ENCODE results near the gene IQSEC3.
"Not testable (repeated sequence)": the region's sequence is repeated elsewhere in the genome, so short reads cannot be mapped to it uniquely, and the experiment has no call there.

The IQSEC3 gene

GRCh38 chr12:66782-67504 lies 376 bp downstream of the IQSEC3 start:
- not testable (repeated sequence) for H2BK15ac ChIP-seq (ENCODE audit: low read length); H4K8ac ChIP-seq (ENCODE audit: low read depth, low read length); H3K9ac ChIP-seq (ENCODE audit: low read depth, low read length, poor library complexity); H3K18ac ChIP-seq (ENCODE audit: low read length); H3K23ac ChIP-seq (ENCODE audit: low read depth, low read length, poor library complexity); H3K4ac ChIP-seq (ENCODE audit: low read length); H2BK120ac ChIP-seq (ENCODE audit: low read depth, low read length); H4K91ac ChIP-seq (ENCODE audit: low read depth, low read length, poor library complexity); H3K36me3 ChIP-seq (replicated peaks in 1 of 2; ENCODE audit: control insufficient read depth in 2 of 2, insufficient read depth in 2 of 2, low read length in 2 of 2); H3K4me1 ChIP-seq (ENCODE audit: control insufficient read depth in 2 of 2, insufficient read depth in 1 of 2, low read depth in 1 of 2, low read length in 2 of 2); H2AK5ac ChIP-seq (ENCODE audit: low read depth, low read length); H2BK12ac ChIP-seq (ENCODE audit: low read length); H3K9me3 ChIP-seq (replicated peaks in 1 of 2; ENCODE audit: control insufficient read depth in 2 of 2, insufficient read depth in 1 of 2, low read depth in 1 of 2, low read length in 2 of 2); H3K79me1 ChIP-seq (ENCODE audit: low read depth, low read length); H2BK5ac ChIP-seq (ENCODE audit: low read length); H3K14ac ChIP-seq (ENCODE audit: low read length); H3K27ac ChIP-seq (replicated peaks; ENCODE audit: low read length)
- Histone ChIP-seq H2AFZ (ENCODE audit: low read length) (peak overlapping the region; percentile 71), H3K4me3 (ENCODE audit: low read length in 2 of 2) (peak overlapping the region in 1 of 2 donors; percentile 74), H3K27me3 (ENCODE audit: control insufficient read depth in 3 of 3, insufficient read depth in 3 of 3, low read depth in 1 of 3, low read length in 3 of 3) (peaks cover 2 to 17% (median 6%) of the 10 kb centered on the region in 3 experiments), H3K4me2 (ENCODE audit: insufficient read depth, low read length, poor library complexity, severe bottlenecking) (peak overlapping the region; percentile 62)
- peak; percentile 73 for DNase-seq (ENCODE audit: low spot score)
- no CpG with 5 or more reads among the region's 66 CpGs for WGBS, 2 donors (ENCODE audit: extremely low coverage in 2 of 2, insufficient read length in 2 of 2, insufficient replicate concordance in 1 of 2)

- H2AFZ ChIP-seq (ENCODE audit: low read length); H3K4me2 ChIP-seq (ENCODE audit: insufficient read depth, low read length, poor library complexity, severe bottlenecking); H3K4me1 ChIP-seq (ENCODE audit: control insufficient read depth in 2 of 2, insufficient read depth in 1 of 2, low read depth in 1 of 2, low read length in 2 of 2); H2BK120ac ChIP-seq (ENCODE audit: low read depth, low read length); H3K27ac ChIP-seq (replicated peaks; ENCODE audit: low read length); H3K23ac ChIP-seq (ENCODE audit: low read depth, low read length, poor library complexity); H2BK5ac ChIP-seq (ENCODE audit: low read length); H3K14ac ChIP-seq (ENCODE audit: low read length); H3K36me3 ChIP-seq (replicated peaks in 1 of 2; ENCODE audit: control insufficient read depth in 2 of 2, insufficient read depth in 2 of 2, low read length in 2 of 2); H3K4ac ChIP-seq (ENCODE audit: low read length); H2AK5ac ChIP-seq (ENCODE audit: low read depth, low read length); H3K9me3 ChIP-seq (replicated peaks in 1 of 2; ENCODE audit: control insufficient read depth in 2 of 2, insufficient read depth in 1 of 2, low read depth in 1 of 2, low read length in 2 of 2); H3K4me3 ChIP-seq (ENCODE audit: low read length in 2 of 2); DNase-seq (ENCODE audit: low spot score); H4K8ac ChIP-seq (ENCODE audit: low read depth, low read length); H3K79me1 ChIP-seq (ENCODE audit: low read depth, low read length); H3K9ac ChIP-seq (ENCODE audit: low read depth, low read length, poor library complexity); H4K91ac ChIP-seq (ENCODE audit: low read depth, low read length, poor library complexity); H2BK12ac ChIP-seq (ENCODE audit: low read length); H3K18ac ChIP-seq (ENCODE audit: low read length); H2BK15ac ChIP-seq (ENCODE audit: low read length): not testable (repeated sequence)
- WGBS, 2 donors (ENCODE audit: extremely low coverage in 2 of 2, insufficient read length in 2 of 2, insufficient replicate concordance in 1 of 2): no CpG with 5 or more reads among the region's 6 CpGs
- peaks cover 2 to 21% (median 6%) of the 10 kb centered on the region in 3 experiments for H3K27me3 ChIP-seq (ENCODE audit: control insufficient read depth in 3 of 3, insufficient read depth in 3 of 3, low read depth in 1 of 3, low read length in 3 of 3)
Measured at GRCh38 chr12:69677-70076, 3.1 kb downstream of the IQSEC3 start.

GRCh38 chr12:70541-70940 lies 4.0 kb downstream of the IQSEC3 start:
- H2AK5ac ChIP-seq (ENCODE audit: low read depth, low read length); H4K8ac ChIP-seq (ENCODE audit: low read depth, low read length); H3K9me3 ChIP-seq (replicated peaks in 1 of 2; ENCODE audit: control insufficient read depth in 2 of 2, insufficient read depth in 1 of 2, low read depth in 1 of 2, low read length in 2 of 2); H2BK120ac ChIP-seq (ENCODE audit: low read depth, low read length); H2BK15ac ChIP-seq (ENCODE audit: low read length); DNase-seq (ENCODE audit: low spot score); H3K79me1 ChIP-seq (ENCODE audit: low read depth, low read length); H2BK5ac ChIP-seq (ENCODE audit: low read length); H3K4me1 ChIP-seq (ENCODE audit: control insufficient read depth in 2 of 2, insufficient read depth in 1 of 2, low read depth in 1 of 2, low read length in 2 of 2); H3K27ac ChIP-seq (replicated peaks; ENCODE audit: low read length); H3K14ac ChIP-seq (ENCODE audit: low read length); H3K4me3 ChIP-seq (ENCODE audit: low read length in 2 of 2); H3K36me3 ChIP-seq (replicated peaks in 1 of 2; ENCODE audit: control insufficient read depth in 2 of 2, insufficient read depth in 2 of 2, low read length in 2 of 2); H2BK12ac ChIP-seq (ENCODE audit: low read length); H2AFZ ChIP-seq (ENCODE audit: low read length); H3K4ac ChIP-seq (ENCODE audit: low read length); H3K4me2 ChIP-seq (ENCODE audit: insufficient read depth, low read length, poor library complexity, severe bottlenecking); H4K91ac ChIP-seq (ENCODE audit: low read depth, low read length, poor library complexity); H3K9ac ChIP-seq (ENCODE audit: low read depth, low read length, poor library complexity); H3K23ac ChIP-seq (ENCODE audit: low read depth, low read length, poor library complexity); H3K18ac ChIP-seq (ENCODE audit: low read length): not testable (repeated sequence)
- H3K27me3 ChIP-seq (ENCODE audit: control insufficient read depth in 3 of 3, insufficient read depth in 3 of 3, low read depth in 1 of 3, low read length in 3 of 3): peaks cover 2 to 23% (median 6%) of the 10 kb centered on the region in 3 experiments
- WGBS, 2 donors (ENCODE audit: extremely low coverage in 2 of 2, insufficient read length in 2 of 2, insufficient replicate concordance in 1 of 2): no CpG with 5 or more reads among the region's 2 CpGs

- no CpG with 5 or more reads among the region's 4 CpGs for WGBS, 2 donors (ENCODE audit: extremely low coverage in 2 of 2, insufficient read length in 2 of 2, insufficient replicate concordance in 1 of 2)
- H3K36me3 ChIP-seq (replicated peaks in 1 of 2; ENCODE audit: control insufficient read depth in 2 of 2, insufficient read depth in 2 of 2, low read length in 2 of 2); H2BK15ac ChIP-seq (ENCODE audit: low read length); H2AK5ac ChIP-seq (ENCODE audit: low read depth, low read length); H3K4ac ChIP-seq (ENCODE audit: low read length); H2BK5ac ChIP-seq (ENCODE audit: low read length); H2BK120ac ChIP-seq (ENCODE audit: low read depth, low read length); H3K9ac ChIP-seq (ENCODE audit: low read depth, low read length, poor library complexity); H2AFZ ChIP-seq (ENCODE audit: low read length); H3K4me2 ChIP-seq (ENCODE audit: insufficient read depth, low read length, poor library complexity, severe bottlenecking); H3K4me3 ChIP-seq (ENCODE audit: low read length in 2 of 2); H3K27ac ChIP-seq (replicated peaks; ENCODE audit: low read length); H2BK12ac ChIP-seq (ENCODE audit: low read length); H4K91ac ChIP-seq (ENCODE audit: low read depth, low read length, poor library complexity); H3K79me1 ChIP-seq (ENCODE audit: low read depth, low read length); H3K9me3 ChIP-seq (replicated peaks in 1 of 2; ENCODE audit: control insufficient read depth in 2 of 2, insufficient read depth in 1 of 2, low read depth in 1 of 2, low read length in 2 of 2); H3K14ac ChIP-seq (ENCODE audit: low read length); H3K23ac ChIP-seq (ENCODE audit: low read depth, low read length, poor library complexity); H3K4me1 ChIP-seq (ENCODE audit: control insufficient read depth in 2 of 2, insufficient read depth in 1 of 2, low read depth in 1 of 2, low read length in 2 of 2); H4K8ac ChIP-seq (ENCODE audit: low read depth, low read length); H3K18ac ChIP-seq (ENCODE audit: low read length); DNase-seq (ENCODE audit: low spot score): not testable (repeated sequence)
- H3K27me3 ChIP-seq (ENCODE audit: control insufficient read depth in 3 of 3, insufficient read depth in 3 of 3, low read depth in 1 of 3, low read length in 3 of 3): peaks cover 2 to 38% (median 6%) of the 10 kb centered on the region in 3 experiments
Measured at GRCh38 chr12:72018-72417, 5.5 kb downstream of the IQSEC3 start.

Measured in neuronal stem cell (in vitro differentiated cells).